GM12878 (cell line): ENCODE data around the gene SMARCC1. TPM values are rescaled to one million over a fixed set of nuclear protein-coding genes. Genes with fewer than 3 reads are reported as not detected.

ENCODE experiments used
- CBX3 ChIP-seq: fragments of 200-600 bp; sonication (generic); IDR thresholded peaks from 2 replicates; pipeline ENCODE4 v1.6.1; 2016; ENCODE audit warnings: low read depth, borderline replicate concordance
- GATAD2B ChIP-seq: fragments of 450-650 bp; conservative IDR thresholded peaks from 2 replicates; pipeline ENCODE4 v1.6.1; 2017; ENCODE audit warnings: low read depth, mild to moderate bottlenecking, moderate library complexity
- MEF2B ChIP-seq: fragments of 450-650 bp; IDR thresholded peaks from 2 replicates; pipeline ENCODE4 v1.6.1; 2018; ENCODE audit warnings: mild to moderate bottlenecking, moderate library complexity; ENCODE audit not compliant: partially characterized antibody, poor library complexity, severe bottlenecking
- NR2F1 ChIP-seq: fragments of 450-650 bp; conservative IDR thresholded peaks from 2 replicates; pipeline ENCODE4 v1.6.1; 2017; ENCODE audit warnings: mild to moderate bottlenecking
- SIX5 ChIP-seq: IDR thresholded peaks from 2 replicates; pipeline ENCODE4 v1.6.1; 2011; ENCODE audit warnings: mild to moderate bottlenecking, low read depth, low read length, moderate library complexity; ENCODE audit not compliant: severe bottlenecking
- TAF1 ChIP-seq: IDR thresholded peaks from 2 replicates; pipeline ENCODE4 v1.6.1; 2011; ENCODE audit warnings: mild to moderate bottlenecking, low read depth, low read length, borderline replicate concordance
- polyA plus RNA-seq, 11 experiments: library from polyadenylated mRNA; depleted of rRNA in 4 of 11; unstranded in 6 of 11; stranded (reverse) in 5 of 11; fragments of >200 nt; fragmentation: Nextera tagmentation in 4 of 11; fragmentation: Illumina TruSeq in 1 of 11; extraction: Ambion mirVana in 4 of 11; extraction: Trizol in 1 of 11; gene quantifications; 1 replicate in 1 of 11; 2 replicates in 10 of 11; pipeline versions ENCODE4 v1.2.1 to v1.2.3, GENCODE V29; 2011 to 2016; ENCODE audit warnings: inconsistent platforms in 2 of 11, missing spikeins in 2 of 11, low read depth in 1 of 11
- total RNA-seq, 4 experiments: library from RNA; depleted of rRNA in 3 of 4; stranded (reverse); fragments of >200 nt in 3 of 4; fragmentation: Illumina TruSeq in 1 of 4; extraction: Trizol in 1 of 4; gene quantifications; 2 replicates each; pipeline versions ENCODE4 v1.2.1 to v1.2.3, GENCODE V29; 2013 to 2021
- TF ChIP-seq, protein P1 (sequence below), 3 experiments: IDR thresholded peaks in 2 of 3; conservative IDR thresholded peaks in 1 of 3; 2 replicates each; pipeline ENCODE4 v1.5.1; 2011; ENCODE audit warnings: low read depth in 3 of 3, low read length in 3 of 3, mild to moderate bottlenecking in 3 of 3, control low read depth in 2 of 3, moderate library complexity in 2 of 3, inconsistent platforms in 1 of 3, mixed read lengths in 1 of 3; ENCODE audit not compliant: control insufficient read depth in 2 of 3, insufficient read depth in 1 of 3; ENCODE audit errors: extremely low read depth in 1 of 3
- TF ChIP-seq, protein P2 (sequence below): IDR thresholded peaks from 2 replicates; pipeline ENCODE4 v1.6.1; 2012; ENCODE audit warnings: mild to moderate bottlenecking, low read depth, low read length

Gene SMARCC1
- total and polyA plus RNA-seq, 10 of the 15 experiments (the other 5 are each of a cell fraction or from before 2014, with no cell fraction given): 26.6 to 147 (median 57.1) TPM

GRCh38 chr3:47803480-47804025 lies 21.9 kb upstream of the SMARCC1 start (continued):
- TF ChIP-seq TAF1 (0 out of 2 replicates have a peak, but pooled peaks have one; percentile 11), NR2F1 (peak; percentile 27; the same call in 1 of the 2 replicates), CBX3 (no peak), MEF2B (peak; percentile 18), SIX5 (no peak), GATAD2B (0 out of 2 replicates have a peak, but pooled peaks have one; percentile 4)
- TF ChIP-seq, protein P1, sequence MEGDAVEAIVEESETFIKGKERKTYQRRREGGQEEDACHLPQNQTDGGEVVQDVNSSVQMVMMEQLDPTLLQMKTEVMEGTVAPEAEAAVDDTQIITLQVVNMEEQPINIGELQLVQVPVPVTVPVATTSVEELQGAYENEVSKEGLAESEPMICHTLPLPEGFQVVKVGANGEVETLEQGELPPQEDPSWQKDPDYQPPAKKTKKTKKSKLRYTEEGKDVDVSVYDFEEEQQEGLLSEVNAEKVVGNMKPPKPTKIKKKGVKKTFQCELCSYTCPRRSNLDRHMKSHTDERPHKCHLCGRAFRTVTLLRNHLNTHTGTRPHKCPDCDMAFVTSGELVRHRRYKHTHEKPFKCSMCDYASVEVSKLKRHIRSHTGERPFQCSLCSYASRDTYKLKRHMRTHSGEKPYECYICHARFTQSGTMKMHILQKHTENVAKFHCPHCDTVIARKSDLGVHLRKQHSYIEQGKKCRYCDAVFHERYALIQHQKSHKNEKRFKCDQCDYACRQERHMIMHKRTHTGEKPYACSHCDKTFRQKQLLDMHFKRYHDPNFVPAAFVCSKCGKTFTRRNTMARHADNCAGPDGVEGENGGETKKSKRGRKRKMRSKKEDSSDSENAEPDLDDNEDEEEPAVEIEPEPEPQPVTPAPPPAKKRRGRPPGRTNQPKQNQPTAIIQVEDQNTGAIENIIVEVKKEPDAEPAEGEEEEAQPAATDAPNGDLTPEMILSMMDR (IDR thresholded peaks at IDR 0.05 in 2 of 3, conservative IDR thresholded peaks at IDR 0.05 in 1 of 3; ENCODE audit: control insufficient read depth in 2 of 3, extremely low read depth in 1 of 3, insufficient read depth in 1 of 3, low read depth in 3 of 3, low read length in 3 of 3): no peak
- TF ChIP-seq, protein P2, sequence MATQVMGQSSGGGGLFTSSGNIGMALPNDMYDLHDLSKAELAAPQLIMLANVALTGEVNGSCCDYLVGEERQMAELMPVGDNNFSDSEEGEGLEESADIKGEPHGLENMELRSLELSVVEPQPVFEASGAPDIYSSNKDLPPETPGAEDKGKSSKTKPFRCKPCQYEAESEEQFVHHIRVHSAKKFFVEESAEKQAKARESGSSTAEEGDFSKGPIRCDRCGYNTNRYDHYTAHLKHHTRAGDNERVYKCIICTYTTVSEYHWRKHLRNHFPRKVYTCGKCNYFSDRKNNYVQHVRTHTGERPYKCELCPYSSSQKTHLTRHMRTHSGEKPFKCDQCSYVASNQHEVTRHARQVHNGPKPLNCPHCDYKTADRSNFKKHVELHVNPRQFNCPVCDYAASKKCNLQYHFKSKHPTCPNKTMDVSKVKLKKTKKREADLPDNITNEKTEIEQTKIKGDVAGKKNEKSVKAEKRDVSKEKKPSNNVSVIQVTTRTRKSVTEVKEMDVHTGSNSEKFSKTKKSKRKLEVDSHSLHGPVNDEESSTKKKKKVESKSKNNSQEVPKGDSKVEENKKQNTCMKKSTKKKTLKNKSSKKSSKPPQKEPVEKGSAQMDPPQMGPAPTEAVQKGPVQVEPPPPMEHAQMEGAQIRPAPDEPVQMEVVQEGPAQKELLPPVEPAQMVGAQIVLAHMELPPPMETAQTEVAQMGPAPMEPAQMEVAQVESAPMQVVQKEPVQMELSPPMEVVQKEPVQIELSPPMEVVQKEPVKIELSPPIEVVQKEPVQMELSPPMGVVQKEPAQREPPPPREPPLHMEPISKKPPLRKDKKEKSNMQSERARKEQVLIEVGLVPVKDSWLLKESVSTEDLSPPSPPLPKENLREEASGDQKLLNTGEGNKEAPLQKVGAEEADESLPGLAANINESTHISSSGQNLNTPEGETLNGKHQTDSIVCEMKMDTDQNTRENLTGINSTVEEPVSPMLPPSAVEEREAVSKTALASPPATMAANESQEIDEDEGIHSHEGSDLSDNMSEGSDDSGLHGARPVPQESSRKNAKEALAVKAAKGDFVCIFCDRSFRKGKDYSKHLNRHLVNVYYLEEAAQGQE: no peak
